GM18508 (cell line): ENCODE data around the gene EDC4.
"Not testable (repeated sequence)": the region's sequence is repeated elsewhere in the genome, so short reads cannot be mapped to it uniquely, and the experiment has no call there.

Source experiments
- ATAC-seq: cut with Tn5 transposase; IDR thresholded peaks from one replicate; pipeline ENCODE4 v1.9.1; 2021; ENCODE audit warnings: moderate number of reproducible peaks; ENCODE audit not compliant: insufficient read depth, unreplicated experiment

Gene EDC4

DNA sequence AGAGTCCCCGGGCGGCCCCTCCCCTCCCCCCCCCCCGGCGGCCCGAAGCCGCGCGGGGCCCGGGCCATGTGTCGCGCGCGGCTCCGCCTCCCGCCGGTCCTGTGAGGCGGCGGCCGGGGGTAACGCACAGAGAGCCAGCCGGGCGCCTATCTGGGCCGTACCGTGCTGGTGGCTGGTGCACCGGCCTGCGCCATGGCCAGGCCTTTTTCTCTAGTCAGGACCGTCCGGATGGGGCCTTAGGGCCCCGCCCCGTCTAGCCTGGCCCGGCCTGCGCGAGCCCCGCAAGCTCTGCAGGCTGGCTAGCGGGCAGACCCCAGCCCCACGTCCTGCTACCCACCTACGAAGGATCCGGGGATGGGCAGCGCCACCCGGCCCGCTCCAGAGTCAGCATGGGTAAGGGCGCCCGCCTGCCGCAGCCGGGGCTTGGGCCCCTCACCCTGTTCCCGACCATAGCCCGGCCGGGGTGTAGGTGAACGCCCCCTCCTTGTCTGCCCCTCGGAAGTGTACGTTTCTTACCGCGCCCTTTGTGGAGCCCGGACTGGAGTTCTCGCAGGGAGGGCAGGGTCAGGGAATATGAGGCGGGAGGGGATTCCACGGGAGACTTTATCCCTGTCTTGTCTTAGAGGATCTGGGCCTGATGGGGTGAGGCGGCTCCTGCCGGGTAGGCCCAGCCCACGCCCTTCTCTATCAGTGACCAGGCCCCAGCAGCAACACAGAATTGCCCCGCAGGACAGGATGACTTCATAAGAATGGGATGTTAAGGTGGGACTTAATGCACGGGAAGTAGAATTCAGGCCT lies 25.6 kb upstream of the EDC4 start, which contains the start of gene CENPT:
TSS of gene CENPT (minus strand) at position 630 of the 798 bp plus-strand sequence. CDS start 13,834 bp downstream, outside the sequence.
- peak; percentile 20 for ATAC-seq

DNA sequence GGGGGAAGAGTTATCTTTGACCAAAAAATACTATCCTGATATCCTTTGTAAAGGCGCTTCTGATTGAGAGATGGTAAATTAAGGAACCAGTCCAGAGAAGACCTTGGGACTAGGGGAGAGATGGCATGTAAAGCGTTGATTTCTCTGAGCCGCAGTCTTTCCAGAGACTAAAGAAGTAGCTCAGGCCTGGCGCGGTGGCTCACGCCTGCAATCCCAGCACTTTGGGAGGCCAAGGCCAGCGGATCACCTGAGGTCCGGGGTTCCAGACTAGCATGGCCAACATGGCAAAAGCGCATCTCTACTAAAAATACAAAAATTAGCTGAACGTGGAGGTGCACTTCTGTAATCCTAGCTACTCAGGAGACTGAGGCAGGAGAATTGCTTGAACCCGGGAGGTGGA lies 24.7 kb upstream of the EDC4 start:
- ATAC-seq = no peak

GRCh38 chr16:67853670-67854069 lies 19.2 kb upstream of the EDC4 start:
- no peak for ATAC-seq

- no peak for ATAC-seq
These were observed 17.1 kb upstream of the EDC4 start for GRCh38 chr16:67855789-67856188.

GRCh38 chr16:67856927-67857546 lies 15.8 kb upstream of the EDC4 start:
- ATAC-seq = no peak

DNA sequence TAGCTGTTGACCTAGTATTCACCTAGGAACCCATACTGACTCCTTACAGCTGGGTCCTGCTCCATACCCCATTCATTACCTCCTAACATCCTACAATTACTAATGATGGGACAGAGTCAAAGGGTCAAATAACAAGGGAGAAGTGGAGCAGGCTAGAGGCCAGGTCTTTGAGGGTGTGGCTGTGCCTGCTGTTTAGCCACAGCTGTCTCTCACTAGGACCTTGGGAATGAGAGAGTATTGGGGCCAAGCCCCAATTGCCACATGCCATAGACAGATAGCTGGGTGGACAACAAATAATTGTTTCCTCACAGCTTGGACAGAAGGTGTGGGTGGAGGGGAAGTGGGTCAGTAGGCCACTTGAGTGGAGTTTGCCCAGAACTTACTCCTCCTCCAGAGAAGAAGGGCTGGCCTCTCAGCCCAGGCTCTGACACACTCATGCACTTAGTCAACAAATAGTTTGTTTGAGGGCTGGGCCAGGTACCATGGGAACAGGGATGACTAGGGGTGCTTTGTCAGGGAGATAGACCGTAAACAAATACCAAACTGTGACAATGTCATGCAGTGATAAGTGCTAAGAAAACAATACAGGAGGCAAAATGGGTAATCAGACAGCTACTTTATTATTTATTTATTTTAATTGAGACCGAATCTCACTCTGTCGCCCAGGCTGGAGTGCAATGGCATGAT lies 15.2 kb upstream of the EDC4 start:
- no peak for ATAC-seq

- ATAC-seq = no peak
These were observed 14.4 kb upstream of the EDC4 start for GRCh38 chr16:67858500-67858899.

DNA sequence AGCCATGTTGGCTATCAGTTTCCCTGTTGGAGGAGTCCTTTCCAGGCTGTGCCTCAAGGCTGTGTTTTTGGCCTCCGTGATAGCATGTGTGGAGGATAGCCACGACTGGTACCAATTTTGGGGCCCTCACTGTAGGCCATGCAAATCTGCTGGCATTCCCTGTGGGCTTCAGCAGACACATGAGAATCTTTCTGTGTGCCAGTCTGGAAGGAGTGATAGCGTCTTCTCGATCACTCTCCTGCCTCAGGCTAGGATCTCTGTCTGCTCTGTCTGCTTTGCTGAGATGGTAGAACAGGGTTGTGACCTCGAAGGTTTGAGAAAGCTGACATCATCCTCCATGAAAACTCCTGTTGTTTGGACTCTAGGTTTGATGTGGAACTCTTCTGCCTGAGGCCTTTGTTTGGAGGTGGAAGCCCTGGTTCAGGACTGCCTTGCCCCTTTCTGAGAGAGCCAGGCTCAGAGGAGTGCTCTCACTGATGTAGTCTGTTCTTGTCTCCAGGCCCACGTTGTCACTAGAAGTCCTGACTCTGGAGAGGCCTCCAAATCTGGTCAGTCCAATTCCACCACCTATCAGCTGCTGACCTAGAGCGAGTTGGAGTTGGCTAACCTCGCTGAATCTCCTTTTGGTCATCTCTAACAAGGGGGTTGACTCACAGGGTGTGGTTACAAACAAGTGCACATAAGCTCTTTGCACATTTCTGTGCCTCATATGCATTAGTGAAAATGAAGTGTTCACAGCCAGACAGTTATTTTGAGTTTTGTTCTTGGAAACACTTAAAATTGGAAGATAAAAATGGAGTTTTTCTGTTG lies 12.1 kb upstream of the EDC4 start:
- no peak for ATAC-seq

DNA sequence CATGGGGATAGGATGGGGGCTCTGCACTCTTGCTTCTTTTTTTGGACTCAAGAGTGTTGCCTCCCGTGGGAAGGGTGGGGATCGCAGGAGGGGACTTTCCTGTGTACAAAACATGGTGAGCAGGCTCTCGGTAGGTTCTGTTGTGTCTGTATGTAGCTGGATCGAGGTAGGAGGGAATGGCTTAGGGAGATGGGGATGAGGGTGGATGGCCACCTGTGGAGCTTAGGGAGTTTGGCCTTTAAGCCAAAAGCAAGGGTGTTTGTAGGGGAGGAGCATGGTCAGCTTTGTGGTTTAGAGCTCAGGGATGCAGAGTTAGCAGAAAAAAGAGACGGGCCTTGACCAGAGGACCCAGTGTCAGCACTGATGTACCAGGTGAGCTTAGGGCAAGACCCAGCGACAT lies 11.0 kb upstream of the EDC4 start:
- ATAC-seq = no peak

- no peak for ATAC-seq
These were observed 9.9 kb upstream of the EDC4 start for GRCh38 chr16:67862623-67863583.

DNA sequence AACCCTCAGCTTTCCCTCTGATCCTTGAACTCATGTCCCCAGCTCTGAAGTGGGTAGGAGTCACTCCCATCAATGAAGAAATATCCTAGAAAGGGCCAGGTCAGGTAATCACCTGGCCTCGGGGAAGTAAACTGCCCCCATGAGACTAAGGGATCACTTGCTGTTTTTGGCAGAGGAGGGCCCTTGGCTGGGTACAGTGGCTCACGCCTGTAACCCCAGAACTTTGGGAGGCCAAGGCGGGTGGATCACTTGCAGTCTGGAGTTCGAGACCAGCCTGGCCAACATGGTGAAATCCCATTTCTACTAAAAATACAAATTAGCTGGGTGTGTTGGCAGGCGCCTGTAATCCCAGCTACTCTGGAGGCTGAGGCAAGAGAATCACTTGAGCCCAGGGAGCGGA lies 8.8 kb upstream of the EDC4 start:
- not testable (repeated sequence) for ATAC-seq

DNA sequence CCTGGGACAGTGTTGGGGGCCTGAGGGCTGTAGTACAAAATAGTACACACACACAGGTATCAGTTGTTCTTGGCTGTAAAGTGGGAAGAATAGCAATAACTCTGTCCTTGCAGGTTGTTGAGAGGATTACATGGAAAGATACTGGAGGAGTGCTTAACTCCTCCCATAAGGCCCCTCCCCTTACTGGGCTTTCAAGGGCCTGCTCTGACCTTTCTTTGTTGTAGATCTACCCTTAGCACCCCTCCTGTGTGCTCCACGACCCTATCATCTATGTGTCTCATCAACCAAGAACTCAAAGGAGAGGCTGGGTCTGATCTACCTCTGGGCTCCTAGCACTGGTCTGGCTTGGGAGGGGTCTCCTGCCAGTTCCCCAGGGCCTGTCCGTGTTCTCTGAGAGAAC lies 8.3 kb upstream of the EDC4 start:
- ATAC-seq = no peak

GRCh38 chr16:67865318-67865717 lies 7.5 kb upstream of the EDC4 start:
- no peak for ATAC-seq

- no peak for ATAC-seq
These were observed 4.6 kb upstream of the EDC4 start for GRCh38 chr16:67868290-67868689.

DNA sequence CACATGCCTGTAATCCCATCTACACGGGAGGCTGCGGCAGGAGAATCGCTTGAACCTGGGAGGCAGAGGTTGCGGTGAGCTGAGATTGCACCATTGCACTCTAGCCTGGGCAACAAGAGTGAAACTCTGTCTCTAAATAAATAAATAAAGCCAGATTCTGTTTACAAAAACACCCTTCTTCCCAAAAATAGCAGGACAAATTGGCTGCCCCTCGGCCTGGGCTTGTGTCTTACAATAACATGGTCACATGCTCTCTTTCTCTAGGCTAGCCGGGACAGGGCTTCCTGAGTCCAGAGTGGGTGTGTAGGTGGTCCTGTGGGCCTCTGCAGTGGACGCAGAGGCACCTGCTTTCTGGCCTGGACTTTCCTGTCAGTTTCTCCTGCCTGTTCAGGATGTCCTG lies 3.2 kb upstream of the EDC4 start:
- ATAC-seq = no peak

DNA sequence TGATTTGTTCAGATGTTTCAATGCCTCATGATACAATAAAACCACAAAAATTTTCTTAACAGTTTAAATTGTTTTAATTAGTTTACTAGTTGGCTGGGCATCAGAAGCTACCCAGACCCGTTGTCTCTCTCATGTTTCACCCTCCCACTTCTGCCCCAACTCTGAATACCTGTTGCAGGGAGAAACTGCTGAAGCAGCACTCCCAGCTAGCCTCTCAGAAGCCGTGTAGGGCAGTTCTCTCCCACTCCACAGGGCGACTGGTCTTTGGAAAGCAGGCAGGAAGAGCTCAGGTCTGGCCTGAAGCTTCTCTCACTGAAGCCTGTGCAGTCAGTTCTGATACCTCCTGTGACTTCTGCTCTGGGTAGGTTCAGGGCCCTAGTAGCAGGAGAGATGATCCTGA lies 1.6 kb upstream of the EDC4 start:
- ATAC-seq = no peak

DNA sequence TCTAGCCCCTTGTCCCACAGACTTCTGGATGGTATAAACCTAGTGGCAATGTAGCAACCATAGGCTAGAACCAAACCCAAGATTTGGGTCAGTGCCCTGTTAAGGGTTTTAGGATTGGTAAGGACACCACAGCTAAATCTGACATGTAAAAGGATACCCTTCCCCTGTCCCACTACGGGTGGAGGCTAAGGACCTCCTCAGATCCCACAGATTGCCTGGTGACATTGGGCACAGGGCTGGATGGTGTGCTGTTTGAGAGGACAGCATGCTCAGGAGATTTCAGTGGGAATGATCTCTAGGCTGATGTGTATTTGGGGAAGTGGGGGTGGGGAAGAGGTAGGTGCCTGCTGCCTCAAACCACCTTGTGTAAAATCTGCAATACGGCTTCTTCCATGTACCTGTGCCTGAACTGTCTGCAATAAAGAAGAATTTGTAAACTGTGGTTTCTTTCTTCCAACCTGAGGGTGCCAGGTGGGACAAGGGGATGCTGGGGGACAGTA lies 671 bp upstream of the EDC4 start:
- ATAC-seq = no peak

GRCh38 chr16:67873435-67874370 lies 851 bp downstream of the EDC4 start:
- no peak for ATAC-seq
